Astrocyte (in vitro differentiated cells and primary cell): ENCODE data around the gene NBPF1. TPM values are rescaled to one million over a fixed set of nuclear protein-coding genes. Genes with fewer than 3 reads are reported as not detected.
"Not testable (repeated sequence)": the region's sequence is repeated elsewhere in the genome, so short reads cannot be mapped to it uniquely, and the experiment has no call there.

ENCODE experiments used
- DNase-seq: peaks from one replicate; pipeline ENCODE4 v3.0.0-alpha.2; 2010; ENCODE audit warnings: low read depth
- FAIRE-seq: peaks from 2 replicates; lab custom pipeline; 2011; peaks lifted over from hg19 to GRCh38; lab: Jason Lieb, UNC
- H2AFZ ChIP-seq: 2 replicates; pipeline ENCODE4 v1.6.0; 2012; ENCODE audit warnings: low read depth, low read length, inconsistent platforms
- H3K27ac ChIP-seq: 2 replicates; pipeline ENCODE4 v1.5.1; 2011; ENCODE audit warnings: low read depth, low read length, inconsistent platforms
- H3K27me3 ChIP-seq: 2 replicates; pipeline ENCODE4 v1.6.0; 2011; ENCODE audit warnings: low read length, inconsistent platforms; ENCODE audit not compliant: insufficient read depth
- H3K36me3 ChIP-seq: 2 replicates; pipeline ENCODE4 v1.5.1; 2011; ENCODE audit warnings: low read length, inconsistent platforms; ENCODE audit not compliant: insufficient read depth
- H3K4me1 ChIP-seq: 2 replicates; pipeline ENCODE4 v1.5.1; 2011; ENCODE audit warnings: low read length, inconsistent platforms; ENCODE audit not compliant: insufficient read depth
- H3K4me2 ChIP-seq: 2 replicates; pipeline ENCODE4 v1.6.0; 2012; ENCODE audit warnings: low read length, inconsistent platforms
- H3K4me3 ChIP-seq: 2 replicates; pipeline ENCODE4 v1.5.1; 2011; ENCODE audit warnings: low read depth, mild to moderate bottlenecking, low read length, inconsistent platforms; ENCODE audit not compliant: insufficient read depth
- H3K79me2 ChIP-seq: 2 replicates; pipeline ENCODE4 v1.6.0; 2012; ENCODE audit warnings: mild to moderate bottlenecking, low read length, inconsistent platforms; ENCODE audit not compliant: insufficient read depth
- H3K9ac ChIP-seq: 2 replicates; pipeline ENCODE4 v1.6.0; 2012; ENCODE audit warnings: mild to moderate bottlenecking, low read length, inconsistent platforms
- H3K9me3 ChIP-seq: 2 replicates; pipeline ENCODE4 v1.5.1; 2012; ENCODE audit warnings: low read depth, mild to moderate bottlenecking, low read length, inconsistent platforms; ENCODE audit not compliant: insufficient read depth
- H4K20me1 ChIP-seq: 2 replicates; pipeline ENCODE4 v1.6.0; 2012; ENCODE audit warnings: low read length, inconsistent platforms; ENCODE audit not compliant: insufficient read depth
- H3K27ac Mint-ChIP-seq: one replicate; pipeline ENCODE4 v1.8.0; 2021; ENCODE audit warnings: mild to moderate bottlenecking, mixed read lengths; ENCODE audit not compliant: unreplicated experiment
- H3K27me3 Mint-ChIP-seq: one replicate; pipeline ENCODE4 v1.8.0; 2021; ENCODE audit warnings: low read depth, mixed read lengths; ENCODE audit not compliant: unreplicated experiment
- H3K36me3 Mint-ChIP-seq: one replicate; pipeline ENCODE4 v1.8.0; 2021; ENCODE audit warnings: low read depth, mixed read lengths; ENCODE audit not compliant: unreplicated experiment
- H3K4me1 Mint-ChIP-seq: one replicate; pipeline ENCODE4 v1.8.0; 2021; ENCODE audit warnings: low read depth, mixed read lengths; ENCODE audit not compliant: unreplicated experiment
- H3K4me3 Mint-ChIP-seq: one replicate; pipeline ENCODE4 v1.8.0; 2021; ENCODE audit warnings: mild to moderate bottlenecking, moderate library complexity, mixed read lengths; ENCODE audit not compliant: unreplicated experiment
- H3K9me3 Mint-ChIP-seq: one replicate; pipeline ENCODE4 v1.8.0; 2021; ENCODE audit warnings: mild to moderate bottlenecking, mixed read lengths; ENCODE audit not compliant: unreplicated experiment
- EZH2 ChIP-seq: IDR thresholded peaks from 2 replicates; pipeline ENCODE4 v1.6.1; 2012; ENCODE audit warnings: mild to moderate bottlenecking, low read length, inconsistent platforms; ENCODE audit not compliant: insufficient read depth
- total RNA-seq: library from RNA; stranded (reverse); gene quantifications from 2 replicates; pipeline ENCODE4 v1.2.1, GENCODE V29; 2021
- TF ChIP-seq, protein P1 (sequence below): IDR thresholded peaks from 2 replicates; pipeline ENCODE4 v1.5.1; 2011; ENCODE audit warnings: low read depth, mild to moderate bottlenecking, inconsistent platforms, low read length, moderate library complexity; ENCODE audit not compliant: insufficient read depth

Gene NBPF1
- total RNA-seq, 1 donor from 2014 or later = 23.1 TPM

GRCh38 chr1:16607433-16607851, 5.9 kb downstream of the NBPF1 start:
- Histone ChIP-seq H3K4me2 (no peak overlapping the region), H3K4me1 (peaks cover 6% of the 10 kb centered on the region), H3K9ac (no peak overlapping the region), H3K27ac (no peak overlapping the region), H3K4me3 (no peak overlapping the region), H4K20me1 (peaks cover 45% of the 10 kb centered on the region), H3K27me3 (no peaks in the 10 kb centered on the region), H3K79me2 (peaks cover 42% of the 10 kb centered on the region), H2AFZ (no peak overlapping the region), H3K9me3 (no peaks in the 10 kb centered on the region), H3K36me3 (peaks cover 17% of the 10 kb centered on the region)
- DNase-seq = no peak
- Mint-ChIP-seq H3K27me3 (no peaks in the 10 kb centered on the region), H3K36me3 (no peaks in the 10 kb centered on the region), H3K27ac (no peak overlapping the region), H3K4me1 (no peaks in the 10 kb centered on the region), H3K9me3 (no peaks in the 10 kb centered on the region), H3K4me3 (no peak overlapping the region)
- no peak for FAIRE-seq
- no peak for TF ChIP-seq EZH2
- TF ChIP-seq, protein P1, sequence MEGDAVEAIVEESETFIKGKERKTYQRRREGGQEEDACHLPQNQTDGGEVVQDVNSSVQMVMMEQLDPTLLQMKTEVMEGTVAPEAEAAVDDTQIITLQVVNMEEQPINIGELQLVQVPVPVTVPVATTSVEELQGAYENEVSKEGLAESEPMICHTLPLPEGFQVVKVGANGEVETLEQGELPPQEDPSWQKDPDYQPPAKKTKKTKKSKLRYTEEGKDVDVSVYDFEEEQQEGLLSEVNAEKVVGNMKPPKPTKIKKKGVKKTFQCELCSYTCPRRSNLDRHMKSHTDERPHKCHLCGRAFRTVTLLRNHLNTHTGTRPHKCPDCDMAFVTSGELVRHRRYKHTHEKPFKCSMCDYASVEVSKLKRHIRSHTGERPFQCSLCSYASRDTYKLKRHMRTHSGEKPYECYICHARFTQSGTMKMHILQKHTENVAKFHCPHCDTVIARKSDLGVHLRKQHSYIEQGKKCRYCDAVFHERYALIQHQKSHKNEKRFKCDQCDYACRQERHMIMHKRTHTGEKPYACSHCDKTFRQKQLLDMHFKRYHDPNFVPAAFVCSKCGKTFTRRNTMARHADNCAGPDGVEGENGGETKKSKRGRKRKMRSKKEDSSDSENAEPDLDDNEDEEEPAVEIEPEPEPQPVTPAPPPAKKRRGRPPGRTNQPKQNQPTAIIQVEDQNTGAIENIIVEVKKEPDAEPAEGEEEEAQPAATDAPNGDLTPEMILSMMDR = no peak

DNA sequence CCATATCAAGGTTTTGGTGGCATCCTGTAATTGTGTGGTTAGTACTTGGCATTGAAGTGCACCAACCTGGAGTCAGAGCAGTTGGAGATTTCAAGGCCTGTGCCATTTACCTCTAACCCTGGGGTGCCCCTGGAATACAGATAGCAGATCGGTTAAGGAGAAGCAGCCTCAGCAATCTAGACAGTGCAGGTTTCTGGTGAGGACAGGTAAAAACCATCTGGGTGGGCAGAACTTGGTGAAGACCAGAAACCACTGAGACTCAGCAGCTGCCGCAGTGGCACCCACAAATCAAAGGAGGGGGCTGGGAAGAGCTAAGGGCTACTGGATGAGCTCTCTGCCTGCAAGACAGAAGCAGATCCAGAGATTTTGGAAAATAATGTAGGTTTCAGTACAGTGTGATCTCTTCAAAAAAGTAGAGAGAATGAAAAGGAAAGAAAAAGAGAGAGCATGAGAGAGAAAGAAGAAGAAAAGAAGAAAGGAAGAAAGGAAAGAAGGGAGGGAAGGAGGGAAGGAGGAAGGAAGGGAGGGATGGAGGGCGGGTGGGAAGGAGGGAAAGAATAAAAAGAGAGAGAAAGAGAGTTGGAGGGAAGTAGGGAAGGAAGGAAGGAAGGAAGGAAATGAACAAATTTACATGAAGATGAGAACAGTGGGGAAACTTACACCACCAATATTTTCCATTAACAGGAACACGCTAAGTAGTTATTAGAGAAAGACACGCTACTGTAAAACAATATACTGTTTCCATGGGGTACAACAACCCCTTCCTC, 6.5 kb downstream of the NBPF1 start:
- H3K36me3 Mint-ChIP-seq, H3K4me1 ChIP-seq, H3K4me3 Mint-ChIP-seq, H3K4me2 ChIP-seq, DNase-seq, H3K27me3 Mint-ChIP-seq, H3K9me3 ChIP-seq, FAIRE-seq, H3K27ac Mint-ChIP-seq, H3K4me3 ChIP-seq, H3K27me3 ChIP-seq, H3K4me1 Mint-ChIP-seq, H3K9me3 Mint-ChIP-seq, H3K27ac ChIP-seq, H2AFZ ChIP-seq, H3K9ac ChIP-seq: not testable (repeated sequence)
- H3K36me3 ChIP-seq = peaks cover 17% of the 10 kb centered on the region
- H4K20me1 ChIP-seq = peaks cover 39% of the 10 kb centered on the region
- H3K79me2 ChIP-seq = peaks cover 36% of the 10 kb centered on the region

GRCh38 chr1:16605532-16606505, 7.5 kb downstream of the NBPF1 start:
- no peaks in the 10 kb centered on the region for H3K4me1 ChIP-seq
- Mint-ChIP-seq H3K4me3 (no peak overlapping the region), H3K4me1 (no peaks in the 10 kb centered on the region), H3K27ac (no peak overlapping the region), H3K36me3 (no peaks in the 10 kb centered on the region), H3K9me3 (no peaks in the 10 kb centered on the region), H3K27me3 (no peaks in the 10 kb centered on the region)
- no peaks in the 10 kb centered on the region for H3K27me3 ChIP-seq
- H3K79me2 ChIP-seq = peaks cover 26% of the 10 kb centered on the region
- no peak overlapping the region for H3K9ac ChIP-seq
- TF ChIP-seq EZH2 = no peak
- TF ChIP-seq, protein P1 = no peak
- H3K4me2 ChIP-seq = no peak overlapping the region
- no peak for DNase-seq
- FAIRE-seq = no peak
- no peak overlapping the region for H2AFZ ChIP-seq
- H3K9me3 ChIP-seq = no peaks in the 10 kb centered on the region
- H3K36me3 ChIP-seq = peaks cover 17% of the 10 kb centered on the region
- no peak overlapping the region for H3K4me3 ChIP-seq
- no peak overlapping the region for H3K27ac ChIP-seq
- peaks cover 30% of the 10 kb centered on the region for H4K20me1 ChIP-seq
